GM21619 (cell line): Measurements from ENCODE around the gene PKP2.

Source experiments
- ATAC-seq: cut with Tn5 transposase; IDR thresholded peaks from one replicate; pipeline ENCODE4 v1.9.1; 2021; ENCODE audit not compliant: unreplicated experiment

Gene PKP2

GRCh38 chr12:32896432-32897280 is at the start of gene PKP2:
TSS of gene PKP2 (minus strand) at chr12:32896777. CDS start at chr12:32896731, 46 bp downstream.
- peak; percentile 52 for ATAC-seq

GRCh38 chr12:32944195-32944594 is 47.6 kb upstream of the PKP2 start:
- no peak for ATAC-seq

- no peak for ATAC-seq
Measured at GRCh38 chr12:32939801-32940200, 43.2 kb upstream of the PKP2 start.

- no peak for ATAC-seq
Measured at GRCh38 chr12:32926963-32927362, 30.4 kb upstream of the PKP2 start.

- no peak for ATAC-seq
Measured at GRCh38 chr12:32926356-32926755, 29.8 kb upstream of the PKP2 start.

- ATAC-seq, result no peak
Measured at GRCh38 chr12:32922546-32923297, 26.1 kb upstream of the PKP2 start.

- no peak for ATAC-seq
Measured at GRCh38 chr12:32921397-32921796, 24.8 kb upstream of the PKP2 start.

GRCh38 chr12:32920506-32921085 is 24.0 kb upstream of the PKP2 start:
- no peak for ATAC-seq

GRCh38 chr12:32918890-32919801 is 22.6 kb upstream of the PKP2 start:
- ATAC-seq, result no peak

GRCh38 chr12:32917094-32917611 is 20.6 kb upstream of the PKP2 start:
- ATAC-seq, result no peak

GRCh38 chr12:32907898-32908476 is 11.4 kb upstream of the PKP2 start:
- no peak for ATAC-seq

- no peak for ATAC-seq
Measured at GRCh38 chr12:32907166-32907565, 10.6 kb upstream of the PKP2 start.

GRCh38 chr12:32906399-32907165 is 10.0 kb upstream of the PKP2 start:
- ATAC-seq, result peak; percentile 97

- no peak for ATAC-seq
Measured at GRCh38 chr12:32903763-32904162, 7.2 kb upstream of the PKP2 start.

GRCh38 chr12:32903318-32903717 is 6.7 kb upstream of the PKP2 start:
- ATAC-seq, result no peak

GRCh38 chr12:32902287-32902997 is 5.9 kb upstream of the PKP2 start:
- ATAC-seq, result no peak

GRCh38 chr12:32901553-32901952 is 5.0 kb upstream of the PKP2 start:
- ATAC-seq, result no peak

- no peak for ATAC-seq
Measured at GRCh38 chr12:32897687-32898573, 1.4 kb upstream of the PKP2 start.
